OCI-LY1 (cell line): Measurements from ENCODE around the gene SDCCAG8.

Experiments
- CTCF ChIP-seq: fragments of 200-600 bp; sonication (generic), shearing (Covaris generic); IDR thresholded peaks from 2 replicates; pipeline ENCODE4 v1.5.1; 2017; ENCODE audit warnings: mild to moderate bottlenecking, antibody characterized with exemption, low read length, moderate library complexity, mixed read lengths
- EZH2 ChIP-seq: fragments of 200-600 bp; sonication (generic), shearing (Covaris generic); IDR thresholded peaks from 2 replicates; pipeline ENCODE4 v1.8.0; 2017; ENCODE audit warnings: borderline replicate concordance, mixed run types, mild to moderate bottlenecking, antibody characterized with exemption, low read length, moderate library complexity, mixed read lengths

- no peak for TF ChIP-seq EZH2
- TF ChIP-seq CTCF, result no peak
Measured at GRCh38 chr1:243473227-243474135, 217.6 kb downstream of the SDCCAG8 start.
